ENCODE measurements around the gene DTWD2.

GRCh38 chr5:118963169-118963568, 25.2 kb downstream of the DTWD2 start:
- TF ChIP-seq POLR2A (IDR thresholded peaks at IDR 0.05): no peak
- no peak for TF ChIP-seq CTCF (IDR thresholded peaks at IDR 0.05)

All from right lobe of liver (tissue), 4 donors.